ENCODE measurements around the gene NF1.

GRCh38 chr17:31064707-31065106 is 30.1 kb upstream of the NF1 start:
- no peak for TF ChIP-seq CTCF (IDR thresholded peaks at IDR 0.05; ENCODE audit: low read length)
- no peak for TF ChIP-seq EZH2 (optimal IDR thresholded peaks at IDR 0.05; ENCODE audit: low read depth, low read length)
